Activated CD4-positive, alpha-beta T cell treated with anti-CD3 and anti-CD28 coated beads for 4 hours (primary cell): Measurements from ENCODE around the gene ANK2.
"Not testable (repeated sequence)": the region's sequence is repeated elsewhere in the genome, so short reads cannot be mapped to it uniquely, and the experiment has no call there.

ENCODE experiments used
- DNase-seq, 2 donors: peaks; one replicate each; pipeline ENCODE4 v3.0.0-alpha.2; 2020

ANK2 gene

GRCh38 chr4:113222471-113222870 lies 173.0 kb downstream of the ANK2 start:
- DNase-seq, result no peak

- DNase-seq, result no peak
Measured at GRCh38 chr4:113223001-113223400, 173.5 kb downstream of the ANK2 start.

GRCh38 chr4:113232194-113232593 lies 182.7 kb downstream of the ANK2 start:
- no peak for DNase-seq

- no peak for DNase-seq
Measured at GRCh38 chr4:113236916-113237315, 187.5 kb downstream of the ANK2 start.

- no peak for DNase-seq
Measured at GRCh38 chr4:113243312-113243711, 193.9 kb downstream of the ANK2 start.

GRCh38 chr4:113244747-113245146 lies 195.3 kb downstream of the ANK2 start:
- DNase-seq, result not testable (repeated sequence)

GRCh38 chr4:113248320-113248719 lies 198.9 kb downstream of the ANK2 start:
- DNase-seq, result no peak

- DNase-seq, result no peak
Measured at GRCh38 chr4:113255628-113256027, 206.2 kb downstream of the ANK2 start.

GRCh38 chr4:113256946-113257345 lies 207.5 kb downstream of the ANK2 start:
- DNase-seq, result no peak

GRCh38 chr4:113260688-113261087 lies 211.2 kb downstream of the ANK2 start:
- no peak for DNase-seq

GRCh38 chr4:113263274-113263673 lies 213.8 kb downstream of the ANK2 start:
- no peak for DNase-seq

GRCh38 chr4:113270520-113271319 lies 221.3 kb downstream of the ANK2 start:
- DNase-seq, result no peak

GRCh38 chr4:113272523-113272922 lies 223.1 kb downstream of the ANK2 start:
- no peak for DNase-seq

GRCh38 chr4:113273721-113274220 lies 224.3 kb downstream of the ANK2 start:
- no peak for DNase-seq

GRCh38 chr4:113276464-113277170 lies 227.2 kb downstream of the ANK2 start:
- no peak for DNase-seq

GRCh38 chr4:113278324-113278934 lies 229.0 kb downstream of the ANK2 start:
- peak; percentile 16 to 34 for DNase-seq

GRCh38 chr4:113285501-113285900 lies 236.0 kb downstream of the ANK2 start:
- DNase-seq, result no peak

GRCh38 chr4:113288257-113288656 lies 238.8 kb downstream of the ANK2 start:
- DNase-seq, result no peak

GRCh38 chr4:113288696-113289095 lies 239.2 kb downstream of the ANK2 start:
- no peak for DNase-seq

GRCh38 chr4:113289766-113290165 lies 240.3 kb downstream of the ANK2 start:
- DNase-seq, result no peak

- DNase-seq, result no peak
Measured at GRCh38 chr4:113290666-113291065, 241.2 kb downstream of the ANK2 start.

GRCh38 chr4:113292371-113293042 lies 243.1 kb downstream of the ANK2 start:
- DNase-seq, result no peak

GRCh38 chr4:113293043-113293560 lies 243.6 kb downstream of the ANK2 start:
- DNase-seq, result no peak
